Raji (cell line): ENCODE results near the gene GCNT4.

ENCODE experiments used
- POLR2A ChIP-seq: IDR thresholded peaks from 2 replicates; pipeline ENCODE4 v1.6.1; 2011; ENCODE audit warnings: low read depth, low read length, control low read depth; ENCODE audit not compliant: insufficient read depth

GCNT4 gene

DNA sequence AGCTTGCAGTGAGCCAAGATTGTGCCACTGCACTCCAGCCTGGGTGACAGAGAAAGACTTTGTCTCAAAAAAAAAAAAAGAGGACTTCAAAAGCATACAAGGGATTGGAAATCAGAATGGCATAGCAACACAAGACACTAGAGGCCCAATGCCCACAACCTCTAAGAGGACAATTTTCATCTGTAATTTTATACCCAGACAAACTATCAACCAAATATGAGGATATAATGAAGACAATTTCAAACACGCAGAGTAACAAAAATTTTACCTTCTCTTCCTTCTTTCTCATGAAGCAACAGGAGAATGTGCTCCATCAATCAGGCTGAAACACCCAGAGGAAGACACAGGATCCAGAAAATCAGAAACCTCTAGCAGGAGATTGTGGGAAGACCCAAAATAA lies 46.8 kb downstream of the GCNT4 start:
- TF ChIP-seq POLR2A = no peak
